Sciatic nerve (tissue), 2 donors: ENCODE measurements around the gene SCO1. TPM values are rescaled to one million over a fixed set of nuclear protein-coding genes. Genes with fewer than 3 reads are reported as not detected.
"Not testable (repeated sequence)": the region's sequence is repeated elsewhere in the genome, so short reads cannot be mapped to it uniquely, and the experiment has no call there.

Source experiments
- ATAC-seq: fragments of 200-7000 bp; cut with Tn5 transposase; one replicate; pipeline ENCODE4 v1.9.1; 2020; ENCODE audit warnings: mild to moderate bottlenecking, moderate library complexity
- DNase-seq: peaks from one replicate; pipeline ENCODE4 v3.0.0-alpha.2; 2020; ENCODE audit warnings: low spot score
- intact Hi-C: fragments of 100-400 bp; cut with DNase I; formaldehyde crosslinking; loops from one replicate; pipeline ENCODE4 v1.14.2; 2022
- total RNA-seq: library from RNA; stranded (reverse); fragmentation: NEBNext Ultra II Directional; extraction: Animal tissue kit (Norgen Biotek cat#: 25700); gene quantifications from one replicate; pipeline ENCODE4 v1.2.1, GENCODE V29; 2021
- donor health status: DM: no; HTN: no; CAD: no.
- donor health status: DM: no; HTN: no; CAD: no.

Gene SCO1
- total RNA-seq, 1 donor from 2014 or later: 17.7 TPM

DNA sequence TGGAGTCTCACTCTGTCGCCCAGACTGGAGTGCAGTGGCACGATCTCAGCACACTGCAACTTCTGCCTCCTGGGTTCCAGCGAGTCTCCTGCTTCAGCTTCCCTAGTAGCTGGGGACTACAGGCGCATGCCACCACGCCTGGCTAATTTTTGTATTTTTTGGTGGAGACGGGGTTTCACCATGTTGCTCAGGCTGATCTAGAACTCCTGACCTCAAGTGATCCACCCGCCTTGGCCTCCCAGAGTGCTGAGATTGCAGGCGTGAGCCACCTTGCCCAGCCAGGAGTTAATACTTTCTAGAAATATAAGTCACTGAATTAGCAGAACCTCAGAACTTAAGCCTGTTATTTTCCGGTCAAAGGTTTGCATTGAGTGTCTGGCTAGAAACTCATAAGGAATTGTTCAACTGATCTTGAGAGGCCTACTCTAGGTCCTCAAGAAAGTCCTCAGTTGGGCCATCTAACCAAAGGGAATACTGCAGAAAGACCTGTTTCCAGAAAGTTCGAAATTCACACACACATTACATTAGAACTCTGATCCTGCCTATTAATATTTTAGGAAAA lies 31.1 kb upstream of the SCO1 start:
- intact Hi-C loops: no loop called here
- DNase-seq (no peak), ATAC-seq (no peak)

DNA sequence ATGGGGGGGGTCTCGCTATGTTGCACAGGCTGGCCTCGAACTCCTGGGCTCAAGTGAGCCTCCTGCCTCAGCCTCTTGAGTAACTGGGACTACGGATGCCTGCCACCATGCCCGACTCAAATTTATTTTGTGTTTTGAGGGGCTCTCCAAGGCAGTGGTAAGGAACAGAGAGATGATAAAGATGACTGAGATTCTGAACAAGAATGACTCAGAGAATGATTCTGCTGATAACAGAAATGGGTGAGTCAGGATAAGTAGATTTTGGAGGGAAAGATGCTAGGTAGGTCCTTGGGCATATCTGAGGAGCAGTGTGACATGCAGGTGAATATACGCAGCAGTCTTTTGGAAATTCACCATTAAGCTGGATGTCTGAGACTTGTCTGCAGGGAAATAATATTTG lies 29.9 kb upstream of the SCO1 start:
- intact Hi-C loops: no loop called here

DNA sequence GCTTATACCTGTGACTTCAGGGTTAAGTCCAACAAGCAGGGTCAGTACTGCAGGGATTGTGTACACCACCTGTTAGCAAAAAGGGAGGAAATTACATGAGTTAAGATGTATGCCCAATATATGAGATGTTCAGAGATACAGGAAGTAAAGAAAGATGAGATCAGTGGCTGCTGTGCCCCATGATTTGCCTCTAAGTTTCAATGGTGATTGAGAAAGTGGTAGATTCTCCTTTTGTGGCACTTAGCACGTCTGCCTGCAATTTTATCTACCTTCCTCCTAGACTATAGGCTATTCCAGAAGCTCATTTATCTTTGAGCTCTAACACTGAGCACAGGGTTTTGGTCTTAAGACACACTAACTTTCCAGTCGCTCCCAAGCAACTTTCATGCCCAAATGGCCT lies 28.9 kb upstream of the SCO1 start:
- intact Hi-C loops: no loop called here
- ATAC-seq (no peak), DNase-seq (no peak)

More for the DNA sequence above, 29.9 kb upstream of the SCO1 start:
- DNase-seq: no peak
- ATAC-seq: no peak

DNA sequence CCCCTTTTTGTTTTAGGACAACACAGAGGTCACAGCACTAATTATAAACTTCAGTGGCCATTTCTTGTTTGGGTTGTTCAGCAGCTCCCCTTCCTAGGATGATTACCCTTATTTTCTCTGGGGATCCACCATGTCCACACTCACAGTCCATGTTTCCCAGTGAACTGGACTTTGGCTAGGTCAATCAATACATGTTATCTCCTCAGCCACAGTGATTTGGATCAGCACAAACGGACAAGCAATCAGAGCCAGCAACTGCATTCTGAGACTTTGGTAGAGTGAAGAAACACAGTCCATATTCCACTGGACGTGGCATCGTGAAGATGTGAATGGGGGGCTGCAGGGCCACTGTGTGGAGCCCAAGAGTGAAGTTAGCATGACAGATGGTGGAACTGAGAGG lies 27.9 kb upstream of the SCO1 start:
- ATAC-seq: no peak
- DNase-seq: no peak
- intact Hi-C loops: no loop called here

DNA sequence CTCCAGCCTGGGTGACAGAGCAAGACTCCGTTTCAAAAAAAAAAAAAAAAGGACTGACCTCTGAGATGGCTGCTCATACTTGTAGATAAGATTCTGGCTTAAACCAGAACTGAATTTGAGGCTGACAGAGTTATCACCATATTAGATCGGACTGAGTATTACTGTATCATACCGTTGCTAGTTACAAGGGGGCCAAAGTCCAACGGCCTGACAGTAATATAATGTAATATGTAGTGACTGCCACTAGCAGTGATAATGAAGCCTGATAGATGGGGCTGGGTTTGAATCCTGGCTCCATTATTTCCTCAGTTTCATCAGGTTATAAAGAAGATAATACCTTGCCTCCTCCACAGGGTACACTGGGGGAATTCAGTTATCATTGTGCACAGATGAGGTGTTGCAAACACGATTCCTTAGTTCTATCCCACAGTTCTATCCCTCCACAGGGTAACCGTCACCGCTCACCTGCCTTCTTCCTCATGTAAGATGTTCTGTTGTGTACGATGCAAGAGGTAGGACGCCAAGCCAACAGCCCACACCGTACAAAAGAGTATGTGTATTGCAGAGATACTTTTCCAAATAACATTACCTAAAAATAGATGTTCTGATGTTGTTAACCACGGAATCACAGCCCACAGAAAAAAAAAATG lies 27.3 kb upstream of the SCO1 start:
- DNase-seq (no peak), ATAC-seq (no peak)

DNA sequence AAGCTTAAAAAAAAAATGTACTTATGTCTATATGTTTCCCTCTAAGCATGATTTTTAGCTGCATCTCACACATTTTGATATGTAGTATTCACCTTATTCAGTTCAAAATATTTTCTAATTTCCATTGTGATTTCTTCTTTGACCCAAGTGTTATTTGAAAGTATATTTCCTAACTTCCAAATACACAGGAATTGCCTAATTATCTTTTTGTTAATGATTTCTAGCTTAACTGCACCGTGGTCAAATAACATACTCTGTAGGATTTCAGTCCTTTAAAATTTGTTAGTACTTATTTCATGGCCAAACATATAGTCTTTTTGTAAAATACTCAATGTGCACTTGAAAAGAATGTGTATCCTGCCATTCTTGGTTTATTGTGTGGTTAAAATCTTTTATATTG lies 21.2 kb upstream of the SCO1 start:
- DNase-seq (no peak), ATAC-seq (no peak)
- intact Hi-C loops: no loop called here

More for the DNA sequence above, 27.3 kb upstream of the SCO1 start:
- intact Hi-C loops: no loop called here

DNA sequence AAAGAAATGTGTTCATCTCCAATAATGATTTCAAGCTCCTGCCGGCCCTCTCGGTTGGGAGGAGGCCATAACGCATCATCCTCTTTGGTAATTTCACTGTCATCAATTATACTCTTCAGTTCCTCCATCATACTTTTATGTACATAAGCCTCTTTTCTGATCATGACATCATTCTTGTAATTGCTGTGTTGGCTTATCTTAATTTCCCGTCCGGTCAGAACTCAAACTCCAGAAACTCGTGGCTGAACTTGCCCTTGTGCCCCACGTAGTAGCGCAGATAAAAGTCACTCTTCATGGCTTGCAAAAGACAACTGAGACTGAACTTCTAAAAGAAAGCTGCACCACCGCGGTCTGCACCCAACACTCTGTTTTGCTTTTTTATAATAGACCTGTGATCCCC lies 18.9 kb upstream of the SCO1 start:
- intact Hi-C loops: no loop called here
- no peak for DNase-seq
- ATAC-seq: no peak

DNA sequence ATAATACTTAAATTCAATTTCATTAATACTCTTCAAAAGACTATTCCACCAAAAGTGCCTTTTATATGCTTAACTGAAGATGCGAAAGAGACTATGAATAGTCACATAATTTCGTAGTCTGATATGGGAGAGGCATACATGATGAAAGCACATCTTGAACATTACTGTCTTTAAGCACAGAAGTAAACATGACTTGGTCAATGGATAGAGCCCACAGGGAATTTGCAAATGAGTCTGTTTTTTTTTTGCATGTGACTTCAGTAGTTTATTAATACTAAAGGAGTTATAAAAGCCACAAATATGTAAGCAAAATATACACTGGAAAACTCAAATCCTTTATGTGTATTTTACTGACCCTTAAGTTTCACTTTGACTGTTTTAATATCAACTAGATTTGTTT lies 16.0 kb upstream of the SCO1 start:
- intact Hi-C loops: no loop called here
- DNase-seq: no peak
- no peak for ATAC-seq

DNA sequence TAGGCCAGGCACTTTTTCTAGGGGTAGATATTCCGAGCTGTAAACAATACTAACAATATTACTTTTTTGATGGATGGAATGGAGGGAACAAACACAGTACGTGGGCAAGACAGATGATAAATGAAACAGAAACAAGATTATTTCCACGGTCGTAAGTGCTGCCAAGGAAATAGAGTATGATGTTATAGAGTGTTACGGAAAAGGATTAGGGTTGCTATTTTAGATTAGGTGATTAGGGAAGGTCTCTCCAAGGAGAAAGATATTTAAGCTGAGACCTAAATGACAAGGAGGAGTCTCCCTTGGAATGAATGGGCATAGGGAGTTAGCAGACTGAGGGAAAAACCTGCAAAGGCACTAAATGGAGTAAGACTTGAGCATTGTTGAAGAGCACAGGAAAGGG lies 8.4 kb upstream of the SCO1 start:
- ATAC-seq (no peak), DNase-seq (no peak)
- intact Hi-C loops: no loop called here

DNA sequence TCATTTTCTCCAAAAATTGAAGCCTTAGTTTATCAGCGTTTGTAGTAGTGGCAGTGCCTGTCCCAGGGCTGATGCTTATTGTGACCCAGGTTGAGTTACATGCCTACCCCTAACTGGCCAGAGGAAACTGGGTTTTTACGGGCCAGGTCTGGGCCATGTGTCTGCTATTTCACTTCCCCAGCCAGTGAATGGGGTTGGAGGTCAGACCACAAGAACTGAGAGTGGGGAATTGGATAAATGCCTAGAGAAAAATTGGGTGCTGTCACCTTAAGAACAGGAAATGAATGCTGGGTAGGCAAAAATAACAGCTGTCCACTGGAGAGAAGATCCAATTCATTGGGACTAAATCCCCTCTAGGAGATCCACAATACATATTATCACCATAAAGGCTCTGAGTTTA lies 5.2 kb upstream of the SCO1 start:
- ATAC-seq (no peak), DNase-seq (no peak)
- intact Hi-C loops: no loop called here

DNA sequence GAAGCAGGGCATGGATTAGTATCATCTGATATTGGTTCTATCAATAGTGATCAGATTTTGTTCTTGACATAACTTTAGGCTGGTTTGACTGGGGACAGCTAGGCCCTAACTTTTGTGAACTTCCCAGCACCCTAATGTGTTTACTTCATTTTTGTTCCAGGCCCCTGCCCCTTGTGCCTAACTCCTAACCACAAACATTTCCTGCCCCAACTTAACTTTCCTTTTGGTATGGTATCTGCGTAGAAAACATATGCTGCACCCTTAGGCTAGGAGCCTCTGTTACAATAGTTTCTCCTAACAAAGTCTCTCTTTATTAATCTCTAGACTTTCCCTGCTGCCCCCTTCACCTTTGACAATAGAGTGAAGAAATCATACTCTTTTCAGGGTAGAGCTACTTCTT lies 2.5 kb upstream of the SCO1 start:
- ATAC-seq (no peak), DNase-seq (no peak)
- intact Hi-C loops: no loop called here

DNA sequence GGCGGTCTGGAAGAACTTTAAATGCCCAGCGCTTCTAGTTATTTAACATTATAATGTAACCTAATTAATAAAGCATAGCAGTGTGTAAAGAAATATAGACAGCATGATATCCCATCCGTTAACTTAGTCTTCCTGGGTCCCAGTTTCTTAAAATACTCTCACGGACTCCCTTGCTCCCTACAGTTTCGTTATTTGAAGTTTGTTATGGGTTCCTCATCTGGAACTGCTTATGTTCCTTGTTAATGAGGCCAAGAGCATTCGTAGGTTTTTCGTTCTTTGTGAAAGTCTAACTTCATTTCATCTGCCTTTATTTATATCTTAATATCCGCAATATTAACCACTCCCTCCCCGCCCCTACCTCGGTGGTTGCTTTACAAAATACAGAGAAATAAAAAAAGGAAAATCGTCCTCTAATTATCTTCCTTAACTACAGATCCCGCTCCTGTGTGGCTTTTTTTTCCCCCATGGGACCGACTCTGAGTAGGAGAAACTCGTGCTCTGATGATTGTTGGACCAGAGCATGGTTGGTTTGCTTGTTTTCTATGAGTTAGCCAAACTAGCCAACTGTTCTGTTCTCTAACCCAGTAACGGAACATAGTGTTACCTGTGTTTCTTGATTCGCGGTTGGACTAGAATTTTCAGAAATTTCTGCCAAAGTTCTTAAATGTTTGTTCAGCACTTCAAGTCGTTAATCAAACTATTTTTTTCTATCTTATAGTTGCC lies 924 bp upstream of the SCO1 start:
- DNase-seq (no peak), ATAC-seq (no peak)
- intact Hi-C loops: no loop called here

DNA sequence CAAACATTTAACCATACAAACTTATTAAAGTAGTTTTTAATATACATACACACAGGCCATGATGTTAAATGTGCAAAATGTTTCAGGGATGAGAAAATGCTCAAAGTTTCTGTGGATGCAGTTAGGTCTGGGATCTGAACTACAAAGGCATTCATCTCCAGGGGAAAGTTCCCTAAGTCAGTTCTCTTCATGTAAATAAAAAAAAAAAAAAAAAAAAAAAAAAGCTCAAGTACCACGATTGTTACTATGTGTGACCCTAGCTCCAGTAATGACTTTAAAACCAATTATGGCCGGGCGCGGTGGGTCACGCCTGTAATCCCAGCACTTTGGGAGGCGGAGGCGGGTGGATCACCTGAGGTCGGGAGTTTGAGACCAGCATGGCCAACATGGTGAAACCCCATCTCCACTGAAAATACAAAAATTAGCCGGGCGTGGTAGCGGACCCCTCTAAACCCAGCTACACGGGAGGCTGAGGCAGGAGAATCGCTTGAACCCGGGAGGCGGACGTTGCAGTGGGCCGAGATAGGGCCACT lies 1.4 kb downstream of the SCO1 start:
- DNase-seq, ATAC-seq, intact Hi-C loops: not testable (repeated sequence)

DNA sequence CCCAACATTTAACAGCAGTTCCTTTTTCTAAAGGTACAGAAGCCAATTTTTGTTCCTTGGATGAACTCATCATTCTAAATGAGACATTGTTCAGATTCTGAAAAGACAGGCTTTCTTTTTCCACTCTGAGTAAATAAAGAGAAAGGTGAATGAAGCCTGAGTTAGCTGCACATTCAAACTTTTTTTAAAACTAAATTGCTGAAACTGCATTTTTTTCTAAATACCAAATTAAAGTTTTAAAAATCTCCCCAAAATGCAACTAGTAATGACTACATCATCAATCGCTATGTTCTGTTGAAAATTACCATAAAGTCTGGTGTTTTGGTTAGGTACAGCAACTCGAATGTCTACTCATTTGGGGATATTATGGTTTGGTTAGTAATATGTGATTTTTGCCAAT lies 9.8 kb downstream of the SCO1 start:
- intact Hi-C loops: no loop called here
- DNase-seq (no peak), ATAC-seq (no peak)

DNA sequence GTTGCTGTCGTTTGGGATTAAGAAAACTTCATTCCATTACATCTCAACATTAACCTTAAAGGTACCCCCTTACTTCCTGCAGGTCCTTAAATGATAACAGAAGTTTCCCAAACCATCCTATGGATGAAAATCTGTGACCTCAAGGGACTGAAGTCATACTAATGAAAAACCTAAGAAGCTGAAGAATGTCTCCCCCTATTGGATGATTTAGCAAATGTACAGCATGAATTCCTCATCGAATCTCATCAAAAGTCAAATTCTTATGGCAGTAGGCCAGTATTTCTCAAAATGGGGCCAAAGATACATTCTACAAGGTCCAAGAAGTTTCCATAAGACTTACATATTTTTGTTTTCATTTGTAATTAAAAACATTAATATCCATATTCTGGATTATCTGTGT lies 13.5 kb downstream of the SCO1 start:
- intact Hi-C loops: no loop called here
- no peak for DNase-seq

DNA sequence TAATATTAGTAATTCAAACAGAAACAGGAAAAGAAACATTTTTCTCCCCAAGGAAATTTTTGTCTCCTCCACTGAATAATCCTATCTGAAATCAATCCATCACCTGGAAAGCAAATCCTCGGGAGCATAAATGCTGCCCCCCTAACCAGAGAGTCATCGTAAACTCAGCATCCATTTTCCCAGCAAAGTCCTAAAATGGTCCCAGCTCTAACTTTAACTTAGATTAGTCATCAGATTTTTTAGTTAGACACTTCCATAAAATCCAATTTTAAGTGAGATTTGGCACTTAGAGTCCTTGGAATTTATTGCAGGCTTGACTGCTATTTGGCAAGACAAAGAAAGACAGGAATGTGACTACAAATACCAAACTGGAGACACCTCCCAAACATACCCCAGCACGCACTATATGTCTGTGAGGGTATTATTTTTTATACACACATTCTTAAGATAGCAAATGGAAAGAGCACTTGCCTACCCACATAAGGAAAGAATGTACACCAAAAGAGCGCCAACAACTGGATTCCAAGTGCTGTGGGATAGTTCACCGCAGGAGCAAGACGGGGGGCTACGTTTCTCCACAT lies 15.4 kb downstream of the SCO1 start:
- intact Hi-C loops: no loop called here
- no peak for ATAC-seq
- DNase-seq: no peak

More for the DNA sequence above, 13.5 kb downstream of the SCO1 start:
- no peak for ATAC-seq

DNA sequence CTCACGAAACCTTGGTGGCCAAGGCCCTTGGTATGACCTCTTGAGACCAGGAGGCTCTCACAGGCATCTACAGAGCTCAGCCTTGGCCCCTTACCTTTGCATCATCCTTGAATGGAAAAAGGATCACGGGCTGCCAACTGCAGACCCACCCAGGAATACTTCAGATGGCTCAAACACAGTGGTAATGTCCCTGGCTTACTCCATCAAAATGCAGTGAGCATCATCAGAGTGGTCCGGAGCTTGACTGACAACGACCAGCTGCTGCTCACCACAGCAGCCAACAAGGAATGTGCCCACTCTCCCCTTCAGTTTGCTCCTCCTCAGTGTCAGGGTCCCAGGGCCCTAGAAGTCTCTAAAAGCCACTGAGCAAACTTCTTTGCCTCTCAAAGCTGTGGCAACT lies 22.6 kb downstream of the SCO1 start:
- intact Hi-C loops: no loop called here
- DNase-seq (no peak), ATAC-seq (no peak)

DNA sequence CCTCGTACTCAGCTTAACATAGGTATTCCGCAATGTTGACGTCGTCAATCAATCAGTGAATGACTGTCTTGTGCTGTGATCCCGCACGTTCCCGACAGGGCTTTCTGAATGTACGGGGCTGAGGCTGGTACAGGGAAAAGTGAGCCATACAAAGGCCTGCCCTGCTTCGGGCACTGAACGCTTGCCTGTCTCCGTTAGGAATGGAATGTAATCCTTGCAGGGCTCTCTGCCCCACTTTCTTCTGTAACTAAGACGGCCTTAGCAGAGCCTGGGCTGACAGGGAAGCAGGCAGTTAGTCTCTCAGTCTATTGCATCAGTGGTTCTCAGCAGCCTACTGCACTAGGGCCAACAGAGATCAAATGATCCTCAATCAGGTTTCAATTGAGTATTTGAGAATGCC lies 24.0 kb downstream of the SCO1 start:
- intact Hi-C loops: no loop called here
- DNase-seq (no peak), ATAC-seq (no peak)

DNA sequence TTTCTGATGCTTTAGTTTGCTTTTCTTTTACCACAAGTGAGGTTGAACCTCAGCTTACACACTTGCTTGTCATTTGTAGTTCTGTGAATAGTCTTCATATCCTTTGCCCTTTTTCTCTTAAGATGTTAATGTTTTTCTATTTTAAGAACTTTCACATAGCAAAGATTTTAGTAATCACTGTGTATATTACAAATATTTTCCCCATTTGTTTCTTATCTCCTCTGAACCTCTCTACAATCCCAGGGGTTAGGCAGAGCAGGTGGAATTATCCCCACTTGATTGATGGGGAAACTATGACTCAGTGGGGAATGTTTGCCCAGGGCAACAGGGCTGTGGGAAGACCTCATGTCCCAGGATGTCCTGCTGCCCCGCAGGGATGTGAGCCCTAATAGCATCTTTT lies 28.6 kb downstream of the SCO1 start:
- intact Hi-C loops: no loop called here
- DNase-seq: no peak
- ATAC-seq: no peak

DNA sequence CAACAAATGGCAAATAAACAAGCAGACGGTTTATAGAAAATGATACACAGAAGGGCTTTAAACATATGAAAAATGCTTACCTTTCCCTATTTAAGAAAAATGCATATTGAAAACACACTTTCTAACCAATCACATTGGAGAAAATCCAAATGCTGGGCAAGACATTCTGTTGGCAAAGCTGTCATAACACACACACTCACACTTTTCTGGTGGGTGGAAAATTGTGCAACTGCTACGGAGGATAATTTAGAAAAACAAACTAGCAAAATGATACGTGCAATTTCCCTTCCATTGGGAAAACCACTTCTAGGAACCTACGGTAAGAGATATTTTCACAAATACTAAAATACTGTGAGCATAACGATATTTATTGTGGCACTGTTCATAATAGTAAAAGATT lies 30.4 kb downstream of the SCO1 start:
- intact Hi-C loops: no loop called here
- DNase-seq (no peak), ATAC-seq (no peak)
